Urothelium cell line (cell line): ENCODE measurements around the gene GPR108.

Experiments
- DNase-seq: peaks from one replicate; pipeline ENCODE4 v3.0.0; 2011; ENCODE audit warnings: low spot score, mixed read lengths
- FAIRE-seq: peaks from 2 replicates; lab custom pipeline; 2011; peaks lifted over from hg19 to GRCh38; lab: Jason Lieb, UNC

Gene GPR108

GRCh38 chr19:6723108-6723618, 14.2 kb downstream of the GPR108 start:
- DNase-seq (peak; percentile 55), FAIRE-seq (no peak)

DNA sequence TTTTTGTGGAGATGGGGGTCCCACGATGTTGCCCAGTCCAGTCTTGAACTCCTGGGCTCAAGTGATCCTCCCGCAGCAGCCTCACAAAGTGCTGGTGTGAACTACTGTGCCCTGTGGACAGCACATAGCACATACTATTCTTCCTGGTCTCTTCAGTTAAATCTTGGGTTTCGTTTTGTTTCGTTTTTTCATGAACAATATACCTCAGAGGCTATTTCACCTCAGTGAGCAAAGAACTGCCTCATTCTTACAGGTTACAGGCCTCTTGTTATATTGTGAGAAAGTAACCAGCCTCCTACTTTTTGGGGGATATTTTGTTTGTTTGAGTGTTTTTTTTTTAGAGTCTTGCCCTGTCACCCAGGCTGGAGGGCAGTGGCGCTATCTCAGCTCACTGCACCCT, 15.6 kb downstream of the GPR108 start:
- FAIRE-seq (no peak), DNase-seq (no peak)

DNA sequence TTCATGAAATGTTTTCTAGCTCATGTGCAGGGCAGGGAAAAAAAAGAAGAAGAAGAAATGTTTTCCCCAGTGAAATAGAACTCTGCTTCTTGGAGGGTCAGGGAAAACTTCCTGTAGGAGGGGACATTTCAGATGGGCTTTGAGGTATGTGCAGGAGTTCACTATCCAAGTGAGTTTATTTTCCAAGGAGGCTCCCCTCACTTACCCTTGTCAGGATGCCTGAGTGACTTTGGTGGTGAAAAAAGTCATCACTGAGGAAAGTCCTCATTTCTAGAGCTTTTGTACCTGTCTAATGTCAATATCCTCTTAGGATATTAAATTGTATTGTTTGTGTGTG, 16.3 kb downstream of the GPR108 start:
- FAIRE-seq (no peak), DNase-seq (no peak)

- DNase-seq (no peak), FAIRE-seq (no peak)
Measured at GRCh38 chr19:6720369-6721137, 16.8 kb downstream of the GPR108 start, which contains the start of gene C3. C3 (minus strand) TSS chr19:6720650; CDS start chr19:6720589, 61 bp downstream.

DNA sequence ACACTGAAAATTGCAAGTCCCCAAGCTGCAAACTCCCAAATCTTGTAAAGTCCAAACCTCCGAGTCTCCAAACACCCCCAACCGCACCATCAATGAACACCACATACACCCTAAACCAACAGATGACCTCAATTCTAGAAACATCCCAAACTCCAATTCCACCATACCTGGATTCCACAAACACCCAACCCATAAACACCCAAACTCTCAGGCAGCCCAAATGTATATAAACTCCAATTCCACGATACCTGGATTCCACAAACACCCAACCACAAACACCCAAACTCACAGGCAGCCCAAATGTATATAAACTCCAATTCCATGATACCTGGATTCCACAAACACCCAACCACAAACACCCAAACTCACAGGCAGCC, 17.4 kb downstream of the GPR108 start:
- FAIRE-seq = no peak
- no peak for DNase-seq

GRCh38 chr19:6719540-6719861, 17.9 kb downstream of the GPR108 start:
- no peak for FAIRE-seq
- no peak for DNase-seq

DNA sequence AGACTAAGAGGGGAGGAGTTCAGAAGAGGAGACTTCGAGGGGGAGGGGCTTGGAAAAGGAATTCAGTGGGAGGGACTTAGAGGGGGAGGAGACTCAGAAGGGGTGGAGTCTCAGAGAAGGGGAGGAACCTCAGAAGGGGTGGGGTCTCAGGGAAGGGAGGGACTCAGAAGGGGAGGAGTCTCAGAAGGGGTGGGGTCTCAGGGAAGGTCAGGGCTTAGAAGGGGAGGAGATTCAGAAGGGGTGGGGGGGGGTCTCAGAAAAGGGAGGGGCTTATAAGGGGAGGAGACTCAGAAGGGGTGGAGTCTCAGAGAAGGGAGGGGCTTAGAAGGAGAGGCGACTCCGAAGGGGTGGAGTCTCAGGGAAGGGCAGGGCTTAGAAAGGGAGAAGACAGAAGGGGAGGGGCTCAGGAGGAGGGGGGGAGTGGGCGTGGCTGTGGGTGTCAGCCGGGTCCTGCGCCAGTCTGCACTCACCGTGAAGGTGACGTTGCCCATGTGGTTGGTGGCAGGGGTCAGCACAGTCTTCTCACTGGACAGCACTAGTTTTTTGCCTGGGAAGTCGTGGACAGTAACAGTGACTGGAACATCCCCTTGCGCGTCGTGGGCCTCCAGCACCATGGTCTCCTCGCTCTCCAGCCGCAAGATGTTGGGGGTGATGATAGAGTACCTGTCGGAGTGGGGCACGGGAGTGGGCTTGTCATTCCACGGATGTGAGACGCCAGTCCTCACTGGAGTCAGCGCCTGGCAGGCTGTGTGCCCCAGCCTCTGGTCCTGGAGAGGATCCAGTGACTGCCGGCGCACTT, 18.4 kb downstream of the GPR108 start:
- DNase-seq (no peak), FAIRE-seq (no peak)

DNA sequence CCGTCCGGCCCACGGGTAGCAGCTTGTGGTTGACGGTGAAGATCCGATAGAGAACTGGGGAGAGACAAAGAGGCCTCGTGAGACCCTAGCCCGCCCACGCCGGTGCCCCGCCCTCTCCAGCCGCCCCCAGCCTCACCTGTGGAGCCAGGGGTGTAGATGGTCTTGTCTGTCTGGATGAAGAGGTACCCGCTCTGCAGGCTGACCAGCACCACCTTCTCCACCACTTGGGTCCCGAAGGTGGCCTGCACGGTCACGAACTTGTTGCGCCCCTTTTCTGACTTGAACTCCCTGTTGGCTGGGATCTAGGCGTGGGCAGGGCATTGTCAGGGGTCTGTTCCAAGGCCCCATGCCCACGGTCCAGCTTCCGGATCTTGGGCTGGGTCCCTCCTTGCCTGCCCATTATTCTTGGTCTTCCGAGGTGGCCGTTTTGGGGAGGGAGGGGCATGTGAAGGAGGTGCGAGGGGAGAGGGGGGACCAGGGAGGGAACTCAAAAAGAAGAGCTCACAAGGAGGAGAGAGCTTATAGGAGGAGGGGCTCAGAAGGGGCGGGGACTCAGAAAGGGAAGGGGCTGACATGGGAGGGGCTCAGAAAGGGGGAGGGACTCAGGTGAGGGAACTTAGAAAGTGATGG, 19.2 kb downstream of the GPR108 start:
- no peak for FAIRE-seq

DNA sequence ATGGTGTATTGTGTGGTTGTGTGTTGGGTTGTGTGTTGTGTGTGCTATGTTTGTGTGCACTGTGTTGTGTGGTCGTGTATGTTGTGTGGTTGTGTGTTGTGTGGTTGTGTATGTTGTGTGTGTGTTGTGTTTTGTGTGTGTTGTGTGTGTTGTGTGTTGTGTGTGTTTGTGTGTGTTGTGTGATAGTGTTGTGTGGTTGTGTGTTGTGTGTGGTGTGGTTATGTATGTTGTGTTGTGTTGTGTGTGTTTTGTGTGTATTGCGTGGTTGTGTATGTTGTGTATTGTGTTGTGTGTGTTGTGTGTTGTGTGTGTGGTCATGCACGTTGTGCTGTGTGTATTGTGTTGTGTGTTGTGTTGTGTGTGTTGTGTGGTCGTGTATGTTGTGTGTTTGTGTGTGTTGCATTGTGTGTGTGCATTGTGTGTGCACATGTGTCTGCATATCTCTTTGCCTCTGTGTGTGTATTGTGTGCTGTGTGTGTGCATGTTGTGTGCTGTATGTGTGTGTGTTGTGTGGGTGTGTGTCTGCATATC, 19.9 kb downstream of the GPR108 start:
- FAIRE-seq (peak; percentile 99), DNase-seq (no peak)

More for the DNA sequence above, 19.2 kb downstream of the GPR108 start:
- DNase-seq = no peak

DNA sequence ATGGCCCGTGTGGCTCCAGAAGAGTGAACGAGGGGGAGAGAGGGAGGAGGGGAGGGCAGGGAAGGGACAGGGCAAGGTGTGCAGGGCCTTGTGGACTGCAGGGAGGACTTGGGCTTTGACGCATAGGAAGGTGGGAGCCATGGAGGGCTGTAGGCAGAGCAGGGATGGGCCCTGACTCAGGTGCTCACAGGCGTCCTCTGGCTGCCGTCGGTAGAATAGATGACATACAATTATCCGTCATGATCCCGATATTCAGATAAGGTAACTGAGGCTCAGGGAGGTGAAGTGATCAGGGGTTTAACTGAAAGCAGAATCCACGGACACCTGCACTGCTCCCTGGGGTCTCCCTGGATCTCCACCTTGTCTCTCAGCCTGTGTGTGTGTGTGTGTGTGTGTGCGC, 20.3 kb downstream of the GPR108 start:
- no peak for FAIRE-seq

GRCh38 chr19:6716610-6716970, 20.8 kb downstream of the GPR108 start:
- DNase-seq = no peak
- FAIRE-seq = no peak

More for the DNA sequence above, 20.3 kb downstream of the GPR108 start:
- no peak for DNase-seq

DNA sequence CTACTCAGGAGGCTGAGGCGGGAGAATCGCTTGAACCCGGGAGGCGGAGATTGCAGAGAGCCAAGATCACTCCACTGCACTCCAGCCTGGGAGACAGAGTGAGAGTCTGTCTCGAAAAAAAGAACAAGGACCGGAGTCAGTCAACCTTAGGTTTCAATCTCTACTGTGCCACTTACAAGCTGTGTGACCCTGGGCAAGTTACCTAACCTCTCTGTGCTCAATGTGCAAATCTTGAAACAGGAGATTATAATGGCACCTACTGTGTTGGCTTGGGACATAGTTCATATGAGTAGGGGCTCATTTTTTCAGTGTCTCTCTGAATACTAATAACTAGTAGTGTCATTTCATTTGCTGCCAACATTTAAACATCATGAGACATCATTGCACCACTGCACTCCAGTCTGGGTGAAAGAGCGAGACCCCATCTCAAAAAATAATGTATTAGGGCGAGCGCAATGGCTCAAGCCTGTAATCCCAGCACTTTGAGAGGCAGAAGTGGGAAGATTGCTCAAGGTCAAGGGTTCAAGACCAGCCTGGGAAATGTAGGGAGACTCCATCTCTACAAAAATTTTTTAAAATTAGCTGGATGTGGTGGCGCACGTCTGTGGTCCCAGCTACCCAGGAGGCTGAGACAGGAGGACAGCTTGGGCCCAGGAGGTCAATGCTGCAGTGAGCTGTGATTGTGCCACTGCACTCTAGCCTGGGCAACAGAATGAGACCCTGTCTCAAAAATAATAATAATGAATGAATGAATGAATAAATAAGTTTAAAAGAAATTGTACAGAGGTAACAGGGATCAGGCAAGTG, 22.4 kb downstream of the GPR108 start:
- no peak for FAIRE-seq
- no peak for DNase-seq

DNA sequence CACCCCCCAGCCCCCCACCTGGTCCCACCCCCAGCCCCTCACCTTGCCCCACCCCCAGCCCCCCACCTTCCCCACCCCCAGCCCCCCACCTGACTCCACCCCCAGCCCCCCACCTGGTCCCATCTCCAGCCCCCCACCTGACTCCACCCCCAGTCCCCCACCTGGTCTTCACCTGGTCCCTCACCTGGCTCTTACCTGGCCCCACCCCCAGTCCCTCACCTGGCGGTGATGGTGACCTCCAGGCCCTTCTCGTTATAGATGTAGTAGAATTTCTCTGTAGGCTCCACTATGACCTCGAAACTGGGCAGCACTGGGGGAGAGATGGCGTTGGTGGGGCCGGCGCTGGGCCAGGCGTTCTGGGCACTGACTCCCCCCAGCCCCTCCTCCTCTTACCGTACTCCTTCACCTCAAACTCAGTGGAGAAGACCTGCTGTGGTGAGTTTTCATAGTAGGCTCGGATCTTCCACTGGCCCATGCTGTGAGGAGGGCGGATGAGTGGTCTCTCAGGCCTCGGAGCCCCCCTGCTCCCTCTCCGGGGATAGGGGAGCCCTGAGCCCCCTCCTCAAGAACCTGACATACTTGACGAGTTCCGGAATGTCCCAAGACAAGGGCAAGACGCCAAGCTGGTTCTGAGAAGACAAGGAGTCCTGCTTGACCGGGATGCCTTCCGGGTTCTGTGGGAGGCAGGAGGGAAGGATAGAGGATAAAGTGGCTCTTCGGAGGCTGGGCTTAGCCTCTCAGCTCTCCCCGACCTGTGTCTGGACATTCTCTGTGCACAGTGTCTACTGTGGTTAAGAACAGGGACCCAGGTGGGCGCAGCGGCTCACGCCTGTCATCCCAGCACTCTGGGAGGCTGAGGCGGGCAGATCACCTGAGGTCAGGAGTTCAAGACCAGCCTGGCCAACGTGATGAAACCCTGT, 23.3 kb downstream of the GPR108 start:
- FAIRE-seq = no peak
- no peak for DNase-seq

DNA sequence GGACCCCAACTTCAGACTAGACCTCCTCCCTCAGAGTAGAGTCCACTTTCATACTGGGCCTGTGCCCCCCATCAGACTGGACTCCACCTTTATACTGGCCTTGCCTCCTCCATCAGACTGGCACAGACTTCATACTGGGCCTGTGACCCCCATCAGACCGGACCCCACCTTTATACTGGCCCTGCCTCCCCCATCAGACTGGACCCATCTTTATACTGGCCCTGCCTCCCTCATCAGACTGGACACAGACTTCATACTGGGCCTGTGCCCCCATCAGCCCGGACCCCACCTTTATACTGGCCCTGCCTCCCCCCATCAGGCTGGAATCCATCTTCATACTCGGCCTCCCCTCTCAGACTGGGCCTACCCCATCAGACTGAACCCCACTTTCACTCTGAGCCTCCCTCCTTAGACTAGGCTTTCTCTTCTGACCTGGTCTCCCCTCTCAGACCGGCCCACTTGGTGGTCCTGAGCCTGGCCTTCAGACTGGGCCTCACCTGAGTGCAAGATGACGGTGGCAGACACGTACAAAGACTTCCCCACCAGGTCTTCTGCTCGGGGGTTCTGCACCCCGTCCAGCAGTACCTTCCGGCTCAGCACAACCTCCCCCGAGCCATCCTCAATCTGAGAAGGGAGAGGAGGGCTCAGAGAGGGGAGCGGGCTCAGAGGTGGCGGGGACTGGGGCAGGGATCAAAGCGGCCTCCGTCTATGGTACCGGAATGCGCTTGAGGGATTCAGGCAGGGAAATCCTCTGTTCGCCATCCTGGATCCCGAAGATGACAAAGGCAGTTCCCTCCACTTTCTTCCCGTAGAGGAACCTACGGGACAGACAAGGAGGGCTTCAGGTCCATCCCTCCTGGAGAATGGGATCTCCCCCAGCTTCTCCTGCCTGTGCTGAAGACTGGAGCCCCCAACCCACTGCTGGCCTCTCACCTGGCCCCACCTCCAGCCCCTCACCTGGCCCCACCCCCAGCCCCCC, 24.4 kb downstream of the GPR108 start:
- no peak for DNase-seq
- no peak for FAIRE-seq

- no peak for DNase-seq
- no peak for FAIRE-seq
Measured at GRCh38 chr19:6712231-6712630, 25.1 kb downstream of the GPR108 start.

- no peak for FAIRE-seq
- no peak for DNase-seq
Measured at GRCh38 chr19:6711605-6712004, 25.8 kb downstream of the GPR108 start.

- FAIRE-seq (no peak), DNase-seq (no peak)
Measured at GRCh38 chr19:6711078-6711361, 26.4 kb downstream of the GPR108 start.

DNA sequence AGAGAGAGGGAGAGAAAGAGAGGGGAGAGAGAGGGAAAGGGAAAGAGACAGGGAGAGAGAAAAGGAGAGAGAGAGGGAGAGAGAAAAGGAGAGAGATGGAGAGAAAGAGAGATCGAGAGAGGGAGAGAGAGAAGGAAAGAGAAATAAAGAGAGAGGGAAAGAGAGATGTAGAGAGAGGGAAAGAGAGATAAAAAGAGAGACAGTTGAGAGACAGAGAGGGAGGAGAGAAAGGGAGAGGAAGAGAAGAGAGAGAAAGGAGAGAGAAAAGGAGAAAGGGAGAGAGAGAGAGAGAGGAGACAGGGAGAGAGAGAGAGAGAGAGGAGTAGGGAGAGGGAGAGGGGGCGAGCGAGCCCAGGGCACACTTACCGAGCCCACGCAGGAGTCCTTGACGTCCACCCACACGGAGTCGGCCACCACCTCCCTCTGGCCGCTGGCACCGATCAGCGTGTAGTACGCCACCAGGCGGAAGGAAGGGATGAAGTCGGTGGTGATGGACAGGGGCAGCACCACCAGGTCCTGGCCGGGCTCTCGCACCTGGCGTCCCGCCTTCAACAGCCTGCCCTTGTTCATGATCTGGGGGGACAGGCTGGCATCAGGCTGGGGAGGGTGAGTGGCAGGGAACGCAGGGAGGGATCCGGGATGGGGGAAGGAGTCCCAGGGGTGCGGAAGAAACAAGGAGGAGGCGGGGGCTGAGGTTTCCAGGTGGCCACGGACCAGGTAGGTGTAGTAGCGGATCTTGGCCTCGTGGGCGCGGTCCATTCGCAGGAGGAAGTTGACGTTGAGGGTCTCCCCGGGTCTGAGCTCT, 26.9 kb downstream of the GPR108 start:
- no peak for DNase-seq
- FAIRE-seq = no peak
